Stomach (tissue), 4 donors: ENCODE results near the gene EMC9.
A peak's percentile ranks its signal among the peaks of the same experiment; 100 is the strongest.

Source experiments
- CTCF ChIP-seq, 7 experiments: fragments of 450-650 bp in 4 of 7; fragments of 200-600 bp in 3 of 7; sonication (generic) in 3 of 7; IDR thresholded peaks; one replicate each; pipeline ENCODE4 v1.5.1; 2016 to 2019; ENCODE audit warnings: antibody characterized with exemption in 7 of 7, control low read depth in 2 of 7, mild to moderate bottlenecking in 1 of 7
- POLR2A ChIP-seq, 4 donors: fragments of 450-650 bp; IDR thresholded peaks; one replicate each; pipeline ENCODE4 v1.6.1; 2016; ENCODE audit warnings: antibody characterized with exemption in 4 of 4, control low read depth in 2 of 4, mild to moderate bottlenecking in 1 of 4, moderate library complexity in 1 of 4

DNA sequence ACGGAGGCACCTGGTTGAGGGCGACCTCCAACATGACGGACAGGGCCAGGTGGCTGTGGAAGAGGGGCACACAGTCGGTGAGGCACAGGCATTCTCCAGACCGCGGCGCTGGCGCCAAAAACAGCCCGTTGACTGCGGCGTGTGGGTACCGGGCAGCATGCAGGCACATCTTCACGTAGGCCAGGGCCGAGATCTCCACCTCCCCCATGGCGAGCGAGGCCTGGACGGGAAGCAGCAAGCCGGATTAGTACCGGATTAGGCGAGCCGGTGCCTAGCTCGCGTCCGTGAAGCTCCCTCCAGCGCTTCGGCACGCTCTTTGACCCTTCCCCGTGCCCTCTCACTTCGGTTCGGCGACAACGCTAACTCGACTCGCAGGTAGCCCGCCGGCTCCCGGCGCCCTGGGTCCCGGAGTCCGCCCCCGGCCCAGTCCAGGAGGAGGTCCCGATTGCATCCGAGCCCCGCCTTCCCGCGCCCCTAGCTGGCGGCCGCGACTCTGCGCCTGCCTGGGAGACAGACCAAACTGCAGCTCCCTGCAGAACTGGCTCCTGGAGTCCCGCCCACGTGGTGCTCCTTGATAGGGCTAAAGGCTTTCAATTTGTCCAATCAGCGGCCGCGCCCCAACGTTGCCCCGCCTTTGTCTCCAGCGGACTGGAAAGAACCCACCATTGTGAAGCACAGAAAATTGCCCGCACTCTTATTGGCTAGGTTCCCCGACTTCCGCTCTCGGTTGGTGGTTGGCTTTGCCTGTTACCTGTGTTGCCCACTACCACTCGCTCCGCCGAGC is at the start of gene EMC9:
- TF ChIP-seq CTCF (IDR thresholded peaks at IDR 0.05) = peak in 5 of 7 experiments; percentile 50 to 72 (median 66)
- peak in 1 of 4 donors; percentile 30 for TF ChIP-seq POLR2A (IDR thresholded peaks at IDR 0.05)
